Keratinocyte (primary cell): ENCODE results near the gene QRICH2. TPM values are rescaled to one million over a fixed set of nuclear protein-coding genes. Genes with fewer than 3 reads are reported as not detected.

Experiments used
- DNase-seq: peaks from one replicate; pipeline ENCODE4 v3.0.0-alpha.2; 2011; ENCODE audit warnings: low read depth, missing footprints, low spot score
- FAIRE-seq: peaks from 2 replicates; lab custom pipeline; 2011; peaks lifted over from hg19 to GRCh38; lab: Jason Lieb, UNC
- H2AFZ ChIP-seq: 2 replicates; pipeline ENCODE4 v1.6.0; 2012; ENCODE audit warnings: low read length, control low read depth, inconsistent platforms; ENCODE audit not compliant: control insufficient read depth
- H3K27ac ChIP-seq: 2 replicates; pipeline ENCODE4 v1.5.1; 2011; ENCODE audit warnings: low read length; ENCODE audit not compliant: control insufficient read depth, insufficient read depth
- H3K27me3 ChIP-seq: 3 replicates; pipeline ENCODE4 v1.6.0; 2011; ENCODE audit warnings: low read length; ENCODE audit not compliant: control insufficient read depth, insufficient read depth; ENCODE audit errors: extremely low read depth
- H3K36me3 ChIP-seq, 2 experiments: 2 replicates in 1 of 2; 3 replicates in 1 of 2; pipeline ENCODE4 v1.5.1; 2011; ENCODE audit warnings: low read length in 2 of 2, mild to moderate bottlenecking in 1 of 2; ENCODE audit not compliant: control insufficient read depth in 2 of 2, insufficient read depth in 2 of 2; ENCODE audit errors: extremely low read depth in 1 of 2
- H3K4me1 ChIP-seq: 3 replicates; pipeline ENCODE4 v1.5.1; 2011; ENCODE audit warnings: low read length; ENCODE audit not compliant: control insufficient read depth, insufficient read depth; ENCODE audit errors: extremely low read depth
- H3K4me2 ChIP-seq: 3 replicates; pipeline ENCODE4 v1.6.0; 2011; ENCODE audit warnings: low read depth, low read length; ENCODE audit not compliant: control insufficient read depth, insufficient read depth; ENCODE audit errors: extremely low read depth
- H3K4me3 ChIP-seq, 3 experiments: fragments of 200-600 bp in 1 of 3; sonication (generic) in 1 of 3; 2 replicates in 2 of 3; 3 replicates in 1 of 3; pipeline ENCODE4 v1.5.1; 2011 to 2016; ENCODE audit warnings: low read length in 3 of 3, mild to moderate bottlenecking in 3 of 3, control low read depth in 2 of 3, inconsistent platforms in 1 of 3, low read depth in 1 of 3, mixed read lengths in 1 of 3, mixed run types in 1 of 3, moderate library complexity in 1 of 3; ENCODE audit not compliant: control insufficient read depth in 2 of 3, insufficient read depth in 2 of 3; ENCODE audit errors: extremely low read depth in 1 of 3
- H3K79me2 ChIP-seq: 2 replicates; pipeline ENCODE4 v1.6.0; 2012; ENCODE audit warnings: low read length; ENCODE audit not compliant: control insufficient read depth, insufficient read depth
- H3K9ac ChIP-seq: 3 replicates; pipeline ENCODE4 v1.6.0; 2011; ENCODE audit warnings: low read length; ENCODE audit not compliant: control insufficient read depth, insufficient read depth; ENCODE audit errors: extremely low read depth
- H3K9me1 ChIP-seq: 3 replicates; pipeline ENCODE4 v1.6.0; 2011; ENCODE audit warnings: low read length; ENCODE audit not compliant: control insufficient read depth, insufficient read depth; ENCODE audit errors: extremely low read depth
- H3K9me3 ChIP-seq: 2 replicates; pipeline ENCODE4 v1.5.1; 2012; ENCODE audit warnings: low read depth, low read length; ENCODE audit not compliant: control insufficient read depth
- H4K20me1 ChIP-seq: 3 replicates; pipeline ENCODE4 v1.6.0; 2011; ENCODE audit warnings: low read length; ENCODE audit not compliant: control insufficient read depth, insufficient read depth; ENCODE audit errors: extremely low read depth
- EZH2 ChIP-seq: IDR thresholded peaks from one replicate; pipeline ENCODE4 v1.6.1; 2012; ENCODE audit warnings: inconsistent platforms, mild to moderate bottlenecking, low read length, moderate library complexity
- dilution Hi-C: fragments of 300-500 bp; cut with MboI; formaldehyde crosslinking; loops from one replicate; pipeline ENCODE4 v1.7.0; 2020; ENCODE audit warnings: low sequenced_read_pairs; ENCODE audit not compliant: extremely low pct_ligation_motif_present
- polyA plus RNA-seq, 5 experiments: library from polyadenylated mRNA; depleted of rRNA in 3 of 5; stranded (reverse) in 3 of 5; stranded (forward) in 1 of 5; unstranded in 1 of 5; fragments of >200 nt; gene quantifications; 1 replicate in 1 of 5; 2 replicates in 3 of 5; 3 replicates in 1 of 5; pipeline versions ENCODE4 v1.2.1 to v1.2.3, GENCODE V29; 2011 to 2012; ENCODE audit warnings: missing spikeins in 2 of 5, low read depth in 1 of 5, low replicate concordance in 1 of 5
- TF ChIP-seq, protein P1 (sequence below), 3 experiments: IDR thresholded peaks in 1 of 3; conservative IDR thresholded peaks in 1 of 3; optimal IDR thresholded peaks in 1 of 3; 2 replicates in 2 of 3; 3 replicates in 1 of 3; pipeline versions ENCODE3 to v1.5.1; 2011; ENCODE audit warnings: low read length in 3 of 3, mild to moderate bottlenecking in 3 of 3, moderate library complexity in 2 of 3, control low read depth in 1 of 3, inconsistent platforms in 1 of 3; ENCODE audit not compliant: insufficient read depth in 2 of 3; ENCODE audit errors: extremely low read depth in 1 of 3

QRICH2 gene
- polyA plus RNA-seq, 1 donor (not counting 4 experiments of a cell fraction or from before 2014, with no cell fraction given) = 1.6 TPM

DNA sequence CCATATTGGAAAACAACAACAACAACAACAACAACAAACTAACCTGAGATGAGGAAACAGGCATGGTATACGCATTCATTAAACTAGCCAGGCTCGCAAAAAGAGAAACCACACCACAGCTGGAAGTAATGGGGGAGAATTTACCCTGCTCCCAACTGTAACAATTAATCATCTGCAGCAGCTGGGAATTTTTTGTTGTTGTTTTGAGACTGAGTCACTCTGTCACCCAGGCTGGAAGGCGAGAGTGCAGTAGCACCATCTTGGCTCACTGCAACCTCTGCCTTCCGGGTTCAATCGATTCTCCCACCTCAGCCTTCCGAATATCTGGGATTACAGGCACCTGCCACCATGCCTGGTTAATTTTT, 29.3 kb upstream of the QRICH2 start:
- DNase-seq = no peak
- peaks cover 9% of the 10 kb centered on the region for H3K79me2 ChIP-seq
- H3K27ac ChIP-seq = no peak overlapping the region
- no peak for TF ChIP-seq EZH2
- TF ChIP-seq, protein P1, sequence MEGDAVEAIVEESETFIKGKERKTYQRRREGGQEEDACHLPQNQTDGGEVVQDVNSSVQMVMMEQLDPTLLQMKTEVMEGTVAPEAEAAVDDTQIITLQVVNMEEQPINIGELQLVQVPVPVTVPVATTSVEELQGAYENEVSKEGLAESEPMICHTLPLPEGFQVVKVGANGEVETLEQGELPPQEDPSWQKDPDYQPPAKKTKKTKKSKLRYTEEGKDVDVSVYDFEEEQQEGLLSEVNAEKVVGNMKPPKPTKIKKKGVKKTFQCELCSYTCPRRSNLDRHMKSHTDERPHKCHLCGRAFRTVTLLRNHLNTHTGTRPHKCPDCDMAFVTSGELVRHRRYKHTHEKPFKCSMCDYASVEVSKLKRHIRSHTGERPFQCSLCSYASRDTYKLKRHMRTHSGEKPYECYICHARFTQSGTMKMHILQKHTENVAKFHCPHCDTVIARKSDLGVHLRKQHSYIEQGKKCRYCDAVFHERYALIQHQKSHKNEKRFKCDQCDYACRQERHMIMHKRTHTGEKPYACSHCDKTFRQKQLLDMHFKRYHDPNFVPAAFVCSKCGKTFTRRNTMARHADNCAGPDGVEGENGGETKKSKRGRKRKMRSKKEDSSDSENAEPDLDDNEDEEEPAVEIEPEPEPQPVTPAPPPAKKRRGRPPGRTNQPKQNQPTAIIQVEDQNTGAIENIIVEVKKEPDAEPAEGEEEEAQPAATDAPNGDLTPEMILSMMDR (optimal IDR thresholded peaks at IDR 0.05 in 1 of 3, IDR thresholded peaks at IDR 0.05 in 1 of 3, conservative IDR thresholded peaks at IDR 0.05 in 1 of 3; ENCODE audit: extremely low read depth in 1 of 3, insufficient read depth in 2 of 3, low read length in 3 of 3) = no peak
- H3K9me1 ChIP-seq = no peaks in the 10 kb centered on the region
- H3K9me3 ChIP-seq = no peaks in the 10 kb centered on the region
- FAIRE-seq = no peak
- no peak overlapping the region for H3K4me3 ChIP-seq
- no peak overlapping the region for H3K9ac ChIP-seq
- no peaks in the 10 kb centered on the region for H3K4me1 ChIP-seq
- H3K4me2 ChIP-seq = no peak overlapping the region
- H3K27me3 ChIP-seq = no peaks in the 10 kb centered on the region
- no peak overlapping the region for H2AFZ ChIP-seq
- H3K36me3 ChIP-seq = peaks cover 2 to 8% of the 10 kb centered on the region in 2 experiments
- no peaks in the 10 kb centered on the region for H4K20me1 ChIP-seq
- dilution Hi-C loops = no loop called here

DNA sequence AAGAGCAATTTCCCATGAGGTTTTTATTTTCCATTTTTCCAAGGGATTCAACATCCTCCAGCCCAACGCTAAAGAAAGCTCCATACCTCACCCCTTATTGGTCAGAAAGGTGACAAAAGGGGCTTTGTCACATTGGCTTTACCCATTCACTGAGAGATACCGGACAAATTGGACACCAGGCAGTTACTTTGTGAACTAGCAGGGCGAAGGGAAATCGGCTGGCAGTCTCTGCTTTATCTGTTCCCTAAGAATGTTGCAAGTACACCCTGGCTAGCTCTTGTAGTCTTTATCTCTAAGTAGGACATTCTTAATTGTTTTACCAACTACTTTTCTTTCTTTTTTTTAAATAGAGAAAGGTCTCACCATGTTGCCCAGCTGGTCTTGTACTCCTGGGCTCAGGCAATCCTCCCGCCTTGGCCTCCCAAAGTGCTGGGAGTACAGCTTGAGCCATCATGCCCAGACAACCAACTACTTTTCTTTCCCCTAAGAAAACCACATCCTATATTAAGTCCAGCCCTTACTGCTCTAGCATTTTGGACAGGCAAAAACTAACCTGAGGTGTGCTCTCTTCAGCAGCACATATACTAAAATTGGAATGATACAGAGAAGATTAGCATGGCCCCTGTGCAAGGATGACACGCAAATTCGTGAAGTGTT, 28.8 kb upstream of the QRICH2 start:
- TF ChIP-seq, protein P1 (optimal IDR thresholded peaks at IDR 0.05 in 1 of 3, IDR thresholded peaks at IDR 0.05 in 1 of 3, conservative IDR thresholded peaks at IDR 0.05 in 1 of 3; ENCODE audit: extremely low read depth in 1 of 3, insufficient read depth in 2 of 3, low read length in 3 of 3) = no peak
- no peak for TF ChIP-seq EZH2
- no peak for FAIRE-seq

More for the DNA sequence above, 28.8 kb upstream of the QRICH2 start:
- Histone ChIP-seq H3K4me1 (no peaks in the 10 kb centered on the region), H3K79me2 (peaks cover 9% of the 10 kb centered on the region), H3K9ac (no peak overlapping the region), H3K9me3 (no peaks in the 10 kb centered on the region), H3K27ac (no peak overlapping the region), H3K4me3 (no peak overlapping the region), H3K27me3 (no peaks in the 10 kb centered on the region), H3K4me2 (no peak overlapping the region), H3K36me3 (peaks cover 4 to 7% of the 10 kb centered on the region in 2 experiments), H4K20me1 (no peaks in the 10 kb centered on the region), H3K9me1 (no peaks in the 10 kb centered on the region), H2AFZ (no peak overlapping the region)
- DNase-seq = no peak
- dilution Hi-C loops = no loop called here
